ENCODE data around the gene CD14.
"Not testable (repeated sequence)": the region's sequence is repeated elsewhere in the genome, so short reads cannot be mapped to it uniquely, and the experiment has no call there.

Gene CD14

DNA sequence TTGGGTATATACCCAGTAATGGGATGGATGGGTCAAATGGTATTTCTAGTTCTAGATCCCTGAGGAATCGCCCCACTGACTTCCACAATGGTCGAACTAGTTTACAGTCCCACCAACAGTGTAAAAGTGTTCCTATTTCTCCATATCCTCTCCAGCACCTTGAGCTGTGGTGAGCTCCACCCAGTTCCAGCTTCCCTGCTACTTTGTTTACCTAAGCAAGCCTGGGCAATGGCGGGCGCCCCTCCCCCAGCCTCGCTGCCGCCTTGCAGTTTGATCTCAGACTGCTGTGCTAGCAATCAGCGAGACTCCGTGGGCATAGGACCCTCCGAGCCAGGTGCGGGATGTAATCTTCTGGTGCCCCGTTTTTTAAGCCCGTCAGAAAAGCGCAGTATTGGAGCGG, 39.9 kb downstream of the CD14 start:
- not testable (repeated sequence) for DNase-seq

DNA sequence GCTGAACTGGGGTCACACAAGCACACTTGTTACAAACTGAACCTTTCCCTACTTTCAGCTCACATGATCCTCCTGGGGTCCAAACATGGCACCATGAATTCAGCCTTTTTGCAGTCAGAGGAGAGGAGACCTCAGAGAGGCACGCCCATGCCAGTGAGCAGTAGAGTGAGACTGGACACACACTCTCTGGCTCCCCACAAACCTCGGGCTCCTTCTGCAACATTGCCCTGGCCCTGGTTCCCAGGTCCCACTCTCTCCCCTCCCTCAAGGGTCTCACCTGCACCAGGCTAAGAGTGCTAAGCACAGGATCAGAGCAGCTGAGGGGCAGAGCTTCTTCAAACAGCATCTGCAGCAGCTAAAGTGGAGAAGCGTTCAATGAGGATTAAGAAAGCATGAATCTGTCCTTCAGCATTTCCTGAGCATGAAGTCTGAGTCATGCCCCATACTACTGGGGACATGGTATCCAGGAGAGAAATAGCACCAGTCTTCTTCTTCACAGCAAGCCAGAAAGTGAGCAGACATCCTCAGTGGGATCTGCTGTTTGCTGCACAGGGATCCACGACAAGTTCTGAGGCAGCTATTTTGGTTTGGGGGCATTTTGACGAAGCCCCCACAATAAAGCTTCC, 41.1 kb downstream of the CD14 start:
- DNase-seq, result no peak

GRCh38 chr5:140590861-140591260, 42.1 kb downstream of the CD14 start:
- no peak for DNase-seq

DNA sequence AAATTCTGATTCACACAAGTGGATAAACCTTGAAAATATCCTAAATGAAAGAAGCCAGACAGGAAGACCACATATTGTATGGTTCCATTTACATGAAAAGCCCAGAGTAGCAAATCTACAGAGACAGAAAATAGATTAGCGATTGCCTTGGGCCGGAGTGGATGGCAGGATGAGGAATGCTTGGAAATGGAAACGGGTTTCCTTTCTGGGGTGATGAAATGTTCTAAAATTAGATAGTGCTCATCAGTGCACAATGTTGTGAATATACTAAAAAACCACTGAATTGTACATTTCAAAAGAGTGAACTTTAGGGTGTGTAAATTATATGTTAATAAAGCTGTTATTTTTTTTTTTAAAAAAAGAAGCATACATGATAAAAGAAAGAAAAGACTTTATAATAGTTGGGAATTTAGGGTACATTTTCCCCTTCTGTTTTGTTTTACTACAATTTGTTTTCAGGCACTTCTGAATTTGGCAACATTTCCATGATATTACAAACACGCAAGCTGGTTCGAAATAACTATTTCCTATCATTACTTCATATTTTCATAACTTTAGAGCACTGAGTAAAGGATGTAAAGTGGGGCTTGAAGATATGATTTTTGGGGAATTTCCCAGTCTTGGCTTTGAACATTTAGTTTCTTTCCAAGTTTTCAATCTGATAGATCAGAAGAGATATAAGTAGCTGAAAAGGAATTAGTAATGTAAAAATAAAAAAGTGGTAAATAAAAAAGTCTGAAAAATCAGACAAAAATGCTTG, 44.5 kb downstream of the CD14 start:
- no peak for DNase-seq

- DNase-seq, result no peak
Measured at GRCh38 chr5:140587495-140587894, 45.5 kb downstream of the CD14 start.
